HCT116 (cell line): ENCODE measurements around the gene COTL1. TPM values are rescaled to one million over a fixed set of nuclear protein-coding genes. Genes with fewer than 3 reads are reported as not detected.

Source experiments
- ATAC-seq: fragments of 200-7000 bp; cut with Tn5 transposase; 2 replicates; pipeline ENCODE4 v1.9.1; 2020; ENCODE audit warnings: mild to moderate bottlenecking, moderate library complexity
- BruUV-seq: library from RNA; stranded (reverse); fragments of 400-500 nt; replicated peaks from 2 replicates; lab custom pipeline; 2021; lab: Mats Ljungman, UMichigan
- CTCF ChIA-PET: fragments of 300-600 bp; sonication (Branson Sonifier 250); formaldehyde crosslinking; loops from one replicate; lab custom pipeline; 2021; ENCODE audit warnings: antibody characterized with exemption; lab: Charles Lee
- POLR2A ChIA-PET: fragments of 300-600, 350-600 bp; sonication (Branson Sonifier 250); formaldehyde crosslinking; loops from one replicate; lab custom pipeline; 2021; ENCODE audit warnings: antibody characterized with exemption; lab: Charles Lee
- RAD21 ChIA-PET, 2 experiments: fragments of 300-600 bp; sonication (Branson Sonifier 250); formaldehyde crosslinking; loops; one replicate each; lab custom pipeline; 2023; ENCODE audit warnings: low total read pairs in 2 of 2; ENCODE audit not compliant: uncharacterized antibody in 2 of 2, unreplicated experiment in 2 of 2, low non-redundant PET in 1 of 2; lab: Charles Lee
- DNase-seq: peaks from one replicate; pipeline ENCODE4 v3.0.0-alpha.2; 2010; ENCODE audit warnings: low read depth, low spot score
- H2AFZ ChIP-seq: fragments of 200-600 bp; shearing (Covaris generic), sonication (generic); 2 replicates; pipeline ENCODE4 v1.6.1; 2017; ENCODE audit warnings: low read depth, mixed run types, mixed read lengths, antibody characterized with exemption, low read length; ENCODE audit not compliant: poor library complexity, severe bottlenecking
- H3K27ac ChIP-seq: 2 replicates; pipeline ENCODE4 v1.5.1; 2012; ENCODE audit warnings: low read depth, low read length
- H3K27me3 ChIP-seq: fragments of 200-600 bp; sonication (generic); 2 replicates; pipeline ENCODE4 v1.6.1; 2016; ENCODE audit warnings: mixed run types, low read length, mixed read lengths; ENCODE audit not compliant: insufficient read depth
- H3K36me3 ChIP-seq, 2 experiments: fragments of 200-500 bp in 1 of 2; fragments of 200-600 bp in 1 of 2; sonication (Bioruptor generic) in 1 of 2; sonication (generic) in 1 of 2; 2 replicates each; pipeline versions ENCODE4 v1.5.1 to v1.6.1; 2014 to 2016; ENCODE audit warnings: low read length in 2 of 2, inconsistent platforms in 1 of 2, mixed read lengths in 1 of 2, mixed run types in 1 of 2; ENCODE audit not compliant: insufficient read depth in 2 of 2, control insufficient read depth in 1 of 2
- H3K4me1 ChIP-seq, 2 experiments: fragments of 200-600 bp in 1 of 2; sonication (generic) in 1 of 2; 2 replicates each; pipeline versions ENCODE4 v1.5.1 to v1.6.1; 2012 to 2017; ENCODE audit warnings: low read length in 2 of 2, inconsistent platforms in 1 of 2, mild to moderate bottlenecking in 1 of 2, mixed read lengths in 1 of 2, mixed run types in 1 of 2, moderate library complexity in 1 of 2; ENCODE audit not compliant: insufficient read depth in 2 of 2, control insufficient read depth in 1 of 2
- H3K4me2 ChIP-seq: fragments of 200-600 bp; sonication (generic); 2 replicates; pipeline ENCODE4 v1.6.1; 2017; ENCODE audit warnings: mixed run types, low read length, mixed read lengths
- H3K4me3 ChIP-seq, 2 experiments: fragments of 200-600 bp in 1 of 2; sonication (generic) in 1 of 2; replicated peaks in 1 of 2; 2 replicates each; pipeline ENCODE4 v1.5.1; 2011 to 2016; ENCODE audit warnings: low read length in 2 of 2, control low read depth in 1 of 2, low read depth in 1 of 2, mild to moderate bottlenecking in 1 of 2, mixed read lengths in 1 of 2, mixed run types in 1 of 2
- H3K79me2 ChIP-seq: fragments of 200-600 bp; sonication (generic); 2 replicates; pipeline ENCODE4 v1.6.1; 2017; ENCODE audit warnings: mild to moderate bottlenecking, mixed run types, low read length, moderate library complexity, mixed read lengths; ENCODE audit not compliant: insufficient read depth
- H3K9ac ChIP-seq: fragments of 200-600 bp; sonication (generic); 2 replicates; pipeline ENCODE4 v1.6.1; 2016; ENCODE audit warnings: low read length, mixed read lengths
- H3K9me2 ChIP-seq: fragments of 200-600 bp; sonication (generic), shearing (Covaris generic); 2 replicates; pipeline ENCODE4 v1.6.1; 2017; ENCODE audit warnings: mixed run types, mild to moderate bottlenecking, moderate library complexity; ENCODE audit not compliant: insufficient read depth
- H3K9me3 ChIP-seq, 2 experiments: fragments of 200-500 bp in 1 of 2; fragments of 200-600 bp in 1 of 2; sonication (Bioruptor generic) in 1 of 2; sonication (generic) in 1 of 2; 2 replicates each; pipeline ENCODE4 v1.6.1; 2014 to 2017; ENCODE audit warnings: low read length in 2 of 2, mixed read lengths in 2 of 2, inconsistent platforms in 1 of 2, low read depth in 1 of 2, mild to moderate bottlenecking in 1 of 2, mixed run types in 1 of 2, moderate library complexity in 1 of 2; ENCODE audit not compliant: control insufficient read depth in 1 of 2, insufficient read depth in 1 of 2
- H4K20me1 ChIP-seq: fragments of 200-600 bp; sonication (generic), shearing (Covaris generic); 2 replicates; pipeline ENCODE4 v1.6.1; 2017; ENCODE audit warnings: mixed run types, mild to moderate bottlenecking, moderate library complexity; ENCODE audit not compliant: insufficient read depth
- CEBPB ChIP-seq: IDR thresholded peaks from 2 replicates; pipeline ENCODE4 v1.6.1; 2012; ENCODE audit warnings: low read depth
- EGR1 ChIP-seq: IDR thresholded peaks from 2 replicates; pipeline ENCODE4 v1.6.1; 2012; ENCODE audit warnings: low read depth
- EZH2phosphoT487 ChIP-seq: fragments of 200-600 bp; IDR thresholded peaks from 2 replicates; pipeline ENCODE4 v1.6.1; 2018; ENCODE audit warnings: antibody characterized with exemption, borderline replicate concordance
- FOSL1 ChIP-seq: IDR thresholded peaks from 2 replicates; pipeline ENCODE4 v1.6.1; 2012; ENCODE audit warnings: low read depth
- SP1 ChIP-seq: IDR thresholded peaks from 2 replicates; pipeline ENCODE4 v1.6.1; 2012; ENCODE audit warnings: low read depth
- SRF ChIP-seq: IDR thresholded peaks from 2 replicates; pipeline ENCODE4 v1.6.1; 2012; ENCODE audit warnings: low read depth
- TCF7L2 ChIP-seq: IDR thresholded peaks from 2 replicates; pipeline ENCODE4 v1.7.0; 2011; ENCODE audit warnings: borderline replicate concordance, inconsistent platforms; ENCODE audit not compliant: insufficient read depth, insufficient read length; ENCODE audit errors: extremely low read depth
- YY1 ChIP-seq: IDR thresholded peaks from 2 replicates; pipeline ENCODE4 v1.6.1; 2011; ENCODE audit warnings: low read length, low read depth, moderate library complexity, mild to moderate bottlenecking; ENCODE audit not compliant: insufficient replicate concordance; ENCODE audit errors: extremely low read depth
- ZFX ChIP-seq: fragments of 450-650 bp; IDR thresholded peaks from 2 replicates; pipeline ENCODE4 v1.6.1; 2017
- intact Hi-C: fragments of 100-400 bp; cut with micrococcal nuclease; formaldehyde crosslinking; loops from 2 replicates; pipeline ENCODE4 v1.10.0; 2022
- total RNA-seq: library from RNA; stranded (reverse); gene quantifications from one replicate; pipeline ENCODE4 v1.2.1, GENCODE V29; 2021; ENCODE audit not compliant: unreplicated experiment
- TF ChIP-seq, protein P1 (sequence below): IDR thresholded peaks from 2 replicates; pipeline ENCODE4 v1.6.1; 2012
- TF ChIP-seq, protein P2 (sequence below): IDR thresholded peaks from 2 replicates; pipeline ENCODE4 v1.6.1; 2012; ENCODE audit warnings: low read depth

COTL1 gene
- total RNA-seq, 1 experiment from 2014 or later, result 276 TPM

DNA sequence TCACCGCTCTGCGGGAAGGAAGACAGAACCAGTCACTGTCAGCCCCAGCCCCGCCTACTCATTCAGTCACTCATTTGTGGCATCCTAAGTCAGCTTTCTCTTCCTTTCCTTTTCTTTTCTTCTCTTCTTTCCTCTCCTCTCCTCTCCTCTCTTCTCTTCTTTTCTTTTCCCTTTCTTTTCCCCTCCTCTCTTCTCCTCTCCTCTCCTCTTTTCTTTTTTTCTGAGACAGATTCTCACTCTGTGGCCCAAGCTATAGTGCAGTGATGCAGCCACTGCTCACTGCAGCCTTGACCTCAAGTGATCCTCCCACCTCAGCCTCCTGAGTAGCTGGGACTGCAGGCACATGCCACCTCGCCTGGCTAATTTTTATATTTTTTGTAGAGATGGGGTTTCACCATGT lies 19.8 kb upstream of the COTL1 start:
- no peak overlapping the region for H3K9ac ChIP-seq
- no peak overlapping the region for H3K4me3 ChIP-seq
- CTCF ChIA-PET, result no interaction called here
- POLR2A ChIA-PET, result no interaction called here
- no peaks in the 10 kb centered on the region for H3K9me2 ChIP-seq
- BruUV-seq, result no TSS peak
- H3K4me1 ChIP-seq, result no peaks in the 10 kb centered on the region; a peak in 1 of 4 replicates
- no peaks in the 10 kb centered on the region for H3K9me3 ChIP-seq
- no peak overlapping the region for H3K27ac ChIP-seq
- no peak for DNase-seq
- TF ChIP-seq, protein P1, sequence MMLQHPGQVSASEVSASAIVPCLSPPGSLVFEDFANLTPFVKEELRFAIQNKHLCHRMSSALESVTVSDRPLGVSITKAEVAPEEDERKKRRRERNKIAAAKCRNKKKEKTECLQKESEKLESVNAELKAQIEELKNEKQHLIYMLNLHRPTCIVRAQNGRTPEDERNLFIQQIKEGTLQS, result no peak
- TF ChIP-seq, protein P2, sequence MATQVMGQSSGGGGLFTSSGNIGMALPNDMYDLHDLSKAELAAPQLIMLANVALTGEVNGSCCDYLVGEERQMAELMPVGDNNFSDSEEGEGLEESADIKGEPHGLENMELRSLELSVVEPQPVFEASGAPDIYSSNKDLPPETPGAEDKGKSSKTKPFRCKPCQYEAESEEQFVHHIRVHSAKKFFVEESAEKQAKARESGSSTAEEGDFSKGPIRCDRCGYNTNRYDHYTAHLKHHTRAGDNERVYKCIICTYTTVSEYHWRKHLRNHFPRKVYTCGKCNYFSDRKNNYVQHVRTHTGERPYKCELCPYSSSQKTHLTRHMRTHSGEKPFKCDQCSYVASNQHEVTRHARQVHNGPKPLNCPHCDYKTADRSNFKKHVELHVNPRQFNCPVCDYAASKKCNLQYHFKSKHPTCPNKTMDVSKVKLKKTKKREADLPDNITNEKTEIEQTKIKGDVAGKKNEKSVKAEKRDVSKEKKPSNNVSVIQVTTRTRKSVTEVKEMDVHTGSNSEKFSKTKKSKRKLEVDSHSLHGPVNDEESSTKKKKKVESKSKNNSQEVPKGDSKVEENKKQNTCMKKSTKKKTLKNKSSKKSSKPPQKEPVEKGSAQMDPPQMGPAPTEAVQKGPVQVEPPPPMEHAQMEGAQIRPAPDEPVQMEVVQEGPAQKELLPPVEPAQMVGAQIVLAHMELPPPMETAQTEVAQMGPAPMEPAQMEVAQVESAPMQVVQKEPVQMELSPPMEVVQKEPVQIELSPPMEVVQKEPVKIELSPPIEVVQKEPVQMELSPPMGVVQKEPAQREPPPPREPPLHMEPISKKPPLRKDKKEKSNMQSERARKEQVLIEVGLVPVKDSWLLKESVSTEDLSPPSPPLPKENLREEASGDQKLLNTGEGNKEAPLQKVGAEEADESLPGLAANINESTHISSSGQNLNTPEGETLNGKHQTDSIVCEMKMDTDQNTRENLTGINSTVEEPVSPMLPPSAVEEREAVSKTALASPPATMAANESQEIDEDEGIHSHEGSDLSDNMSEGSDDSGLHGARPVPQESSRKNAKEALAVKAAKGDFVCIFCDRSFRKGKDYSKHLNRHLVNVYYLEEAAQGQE, result no peak
- TF ChIP-seq SP1 (no peak), EGR1 (no peak), YY1 (no peak), CEBPB (no peak)
- H3K79me2 ChIP-seq, result no peaks in the 10 kb centered on the region
- no peaks in the 10 kb centered on the region for H3K36me3 ChIP-seq
- no peaks in the 10 kb centered on the region for H3K27me3 ChIP-seq
- no peak overlapping the region for H3K4me2 ChIP-seq
- RAD21 ChIA-PET, result no interaction called here
- no peak for ATAC-seq
- H2AFZ ChIP-seq, result no peak overlapping the region
- H4K20me1 ChIP-seq, result no peaks in the 10 kb centered on the region
- intact Hi-C loops, result no loop called here

DNA sequence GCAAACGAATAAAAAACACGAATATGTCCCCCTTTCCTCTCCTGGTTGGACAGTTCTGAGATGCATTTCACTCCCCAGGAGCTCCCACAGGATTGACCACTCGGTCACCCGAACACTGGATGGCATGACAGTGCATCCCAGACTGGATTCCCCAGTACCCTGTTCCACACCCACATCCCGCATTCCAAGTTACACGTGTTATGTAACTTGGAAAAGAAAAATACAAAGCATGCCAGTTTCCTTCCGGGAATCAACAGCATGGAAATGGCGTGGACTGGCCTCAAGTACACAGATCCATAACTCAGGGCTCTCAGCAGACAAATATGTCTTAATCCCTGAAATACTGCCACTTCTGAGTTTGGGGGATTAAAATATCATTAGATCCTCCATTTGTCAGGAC lies 17.8 kb upstream of the COTL1 start:
- Histone ChIP-seq H4K20me1 (no peaks in the 10 kb centered on the region), H3K9ac (no peak overlapping the region), H3K79me2 (no peaks in the 10 kb centered on the region), H3K4me3 (no peak overlapping the region), H3K36me3 (no peaks in the 10 kb centered on the region), H3K4me2 (no peak overlapping the region), H3K9me2 (no peaks in the 10 kb centered on the region), H2AFZ (no peak overlapping the region), H3K4me1 (no peaks in the 10 kb centered on the region), H3K27me3 (no peaks in the 10 kb centered on the region), H3K9me3 (no peaks in the 10 kb centered on the region), H3K27ac (no peak overlapping the region)
- BruUV-seq, result no TSS peak
- ATAC-seq (no peak), DNase-seq (no peak)
- ChIA-PET CTCF (no interaction called here), RAD21 (no interaction called here), POLR2A (no interaction called here)
- intact Hi-C loops, result no loop called here
- TF ChIP-seq TCF7L2 (no peak), FOSL1 (no peak), EGR1 (no peak), EZH2phosphoT487 (no peak), ZFX (no peak), SRF (no peak)
- TF ChIP-seq, protein P2, result no peak
- TF ChIP-seq, protein P1, result no peak
